Effector memory CD8-positive, alpha-beta T cell (primary cell): Measurements from ENCODE around the gene NF1.

ENCODE experiments used
- ATAC-seq: fragments of 150-1000 bp; cut with Tn5 transposase; replicated peaks from 2 replicates; pipeline ENCODE4 v1.10.0; 2021; ENCODE audit warnings: mild to moderate bottlenecking, moderate library complexity
- DNase-seq, 3 experiments: peaks; one replicate each; pipeline ENCODE4 v3.0.0; 2021
- H3K27ac Mint-ChIP-seq, 2 donors: one replicate each; pipeline ENCODE4 v1.8.0; 2022; ENCODE audit warnings: mild to moderate bottlenecking in 2 of 2, mixed read lengths in 2 of 2, moderate library complexity in 2 of 2
- H3K27me3 Mint-ChIP-seq, 2 donors: one replicate each; pipeline ENCODE4 v1.8.0; 2022; ENCODE audit warnings: mixed read lengths in 2 of 2
- H3K36me3 Mint-ChIP-seq: one replicate; pipeline ENCODE4 v1.8.0; 2022; ENCODE audit warnings: mild to moderate bottlenecking, moderate library complexity, mixed read lengths; ENCODE audit not compliant: insufficient read depth
- H3K4me1 Mint-ChIP-seq, 2 donors: one replicate each; pipeline ENCODE4 v1.8.0; 2022; ENCODE audit warnings: low read depth in 2 of 2, mixed read lengths in 2 of 2
- H3K4me3 Mint-ChIP-seq, 2 donors: one replicate each; pipeline ENCODE4 v1.8.0; 2022; ENCODE audit warnings: mild to moderate bottlenecking in 2 of 2, mixed read lengths in 2 of 2, moderate library complexity in 2 of 2
- H3K9me3 Mint-ChIP-seq, 2 donors: one replicate each; pipeline ENCODE4 v1.8.0; 2022; ENCODE audit warnings: mixed read lengths in 2 of 2

Gene NF1

GRCh38 chr17:31411707-31412285 lies 317.0 kb downstream of the NF1 start:
- no peak overlapping the region for H3K4me3 Mint-ChIP-seq
- H3K4me1 Mint-ChIP-seq: no peaks in the 10 kb centered on the region
- no peaks in the 10 kb centered on the region for H3K36me3 Mint-ChIP-seq

GRCh38 chr17:31412511-31412910 lies 317.7 kb downstream of the NF1 start:
- DNase-seq: no peak
- no peaks in the 10 kb centered on the region for H3K9me3 Mint-ChIP-seq
- H3K4me1 Mint-ChIP-seq: no peaks in the 10 kb centered on the region
- no peak overlapping the region for H3K4me3 Mint-ChIP-seq
- no peaks in the 10 kb centered on the region for H3K36me3 Mint-ChIP-seq
- H3K27me3 Mint-ChIP-seq: peaks cover 13 to 38% of the 10 kb centered on the region in 2 donors
- no peak for ATAC-seq
- no peak overlapping the region for H3K27ac Mint-ChIP-seq

More at GRCh38 chr17:31411707-31412285, 317.0 kb downstream of the NF1 start:
- peaks cover 13 to 38% of the 10 kb centered on the region in 2 donors for H3K27me3 Mint-ChIP-seq
- no peak for DNase-seq
- no peaks in the 10 kb centered on the region for H3K9me3 Mint-ChIP-seq
- no peak overlapping the region for H3K27ac Mint-ChIP-seq
- ATAC-seq: no peak

DNA sequence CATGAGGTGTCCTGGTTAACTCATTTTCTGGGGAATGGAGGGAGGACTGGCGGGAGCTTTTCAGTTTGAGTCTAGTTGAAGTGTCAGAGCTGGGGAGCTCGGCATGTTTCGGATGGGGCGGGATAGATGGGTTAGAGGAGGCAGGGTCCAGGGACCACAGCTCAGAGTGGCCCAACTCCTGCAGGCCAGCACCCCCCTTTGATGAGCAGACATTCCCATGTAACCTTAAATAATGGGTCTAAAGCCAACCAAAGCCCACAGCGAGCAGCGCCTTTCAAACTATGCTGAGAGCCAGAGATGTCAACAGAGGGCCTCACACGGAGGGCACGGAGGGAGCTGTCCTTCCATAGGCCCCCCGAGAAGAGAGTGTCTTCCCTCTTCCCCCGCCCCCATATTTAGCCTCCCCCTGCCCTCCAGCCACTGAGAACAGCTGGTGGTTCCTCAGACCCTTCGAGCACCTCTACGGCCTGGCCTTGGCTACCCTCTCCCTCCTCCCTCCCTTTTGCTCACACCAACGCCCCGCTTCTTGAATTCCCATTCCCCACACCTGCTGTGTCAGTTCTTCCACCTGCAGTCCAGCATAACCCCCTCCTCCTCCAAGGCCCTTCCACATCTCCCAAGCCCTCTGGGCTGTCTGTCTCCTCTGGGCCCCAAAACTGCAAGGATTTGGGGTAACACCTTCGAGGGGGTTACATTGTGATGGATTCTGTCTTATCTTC lies 318.5 kb downstream of the NF1 start:
- no peaks in the 10 kb centered on the region for H3K36me3 Mint-ChIP-seq
- DNase-seq: no peak
- H3K4me1 Mint-ChIP-seq: no peaks in the 10 kb centered on the region
- H3K9me3 Mint-ChIP-seq: no peaks in the 10 kb centered on the region
- no peak overlapping the region for H3K4me3 Mint-ChIP-seq
- H3K27me3 Mint-ChIP-seq: peaks cover 13 to 38% of the 10 kb centered on the region in 2 donors
- no peak overlapping the region for H3K27ac Mint-ChIP-seq
- ATAC-seq: no peak

GRCh38 chr17:31413874-31414549 lies 319.2 kb downstream of the NF1 start:
- Mint-ChIP-seq H3K4me3 (no peak overlapping the region), H3K27me3 (peaks cover 13 to 38% of the 10 kb centered on the region in 2 donors), H3K36me3 (no peaks in the 10 kb centered on the region), H3K27ac (no peak overlapping the region), H3K9me3 (no peaks in the 10 kb centered on the region), H3K4me1 (no peaks in the 10 kb centered on the region)
- no peak for ATAC-seq
- DNase-seq: no peak

DNA sequence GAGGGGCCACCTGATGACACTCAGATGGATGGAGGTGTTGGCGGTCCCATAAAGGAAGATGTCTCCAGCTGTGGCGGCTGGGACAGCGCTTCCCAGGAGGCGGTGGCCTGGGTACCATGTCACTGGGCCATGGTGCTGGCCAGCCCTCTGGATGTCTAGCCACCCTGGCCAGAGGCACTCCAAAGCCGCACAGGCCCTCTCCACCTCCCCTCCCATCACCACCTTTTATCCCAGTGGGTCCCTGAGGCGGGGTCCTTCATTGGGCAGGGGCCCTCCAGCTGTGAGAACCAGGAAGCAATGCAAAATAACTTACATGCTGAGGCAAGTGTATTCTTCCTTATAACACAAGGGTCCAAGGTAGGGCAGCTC lies 319.8 kb downstream of the NF1 start:
- no peak overlapping the region for H3K27ac Mint-ChIP-seq
- no peak for DNase-seq
- no peak overlapping the region for H3K4me3 Mint-ChIP-seq
- peaks cover 13 to 34% of the 10 kb centered on the region in 2 donors for H3K27me3 Mint-ChIP-seq
- H3K4me1 Mint-ChIP-seq: no peaks in the 10 kb centered on the region
- H3K9me3 Mint-ChIP-seq: no peaks in the 10 kb centered on the region
- H3K36me3 Mint-ChIP-seq: no peaks in the 10 kb centered on the region
- ATAC-seq: no peak

GRCh38 chr17:31415004-31415454 lies 320.3 kb downstream of the NF1 start:
- no peaks in the 10 kb centered on the region for H3K4me1 Mint-ChIP-seq
- H3K36me3 Mint-ChIP-seq: no peaks in the 10 kb centered on the region
- no peaks in the 10 kb centered on the region for H3K9me3 Mint-ChIP-seq
- no peak overlapping the region for H3K27ac Mint-ChIP-seq
- no peak overlapping the region for H3K4me3 Mint-ChIP-seq
- H3K27me3 Mint-ChIP-seq: peaks cover 11 to 29% of the 10 kb centered on the region in 2 donors
- ATAC-seq: no peak
- no peak for DNase-seq

- ATAC-seq (no peak), DNase-seq (no peak)
- Mint-ChIP-seq H3K27me3 (peaks cover 7 to 23% of the 10 kb centered on the region in 2 donors), H3K9me3 (no peaks in the 10 kb centered on the region), H3K27ac (no peak overlapping the region), H3K4me3 (no peak overlapping the region), H3K4me1 (no peaks in the 10 kb centered on the region), H3K36me3 (no peaks in the 10 kb centered on the region)
Measured at GRCh38 chr17:31415640-31416502, 321.1 kb downstream of the NF1 start.

GRCh38 chr17:31416503-31416923 lies 321.7 kb downstream of the NF1 start:
- Mint-ChIP-seq H3K4me1 (no peaks in the 10 kb centered on the region), H3K36me3 (peaks cover 2% of the 10 kb centered on the region), H3K4me3 (no peak overlapping the region), H3K27me3 (peaks cover 7 to 23% of the 10 kb centered on the region in 2 donors), H3K9me3 (no peaks in the 10 kb centered on the region), H3K27ac (no peak overlapping the region)
- DNase-seq (no peak), ATAC-seq (no peak)

DNA sequence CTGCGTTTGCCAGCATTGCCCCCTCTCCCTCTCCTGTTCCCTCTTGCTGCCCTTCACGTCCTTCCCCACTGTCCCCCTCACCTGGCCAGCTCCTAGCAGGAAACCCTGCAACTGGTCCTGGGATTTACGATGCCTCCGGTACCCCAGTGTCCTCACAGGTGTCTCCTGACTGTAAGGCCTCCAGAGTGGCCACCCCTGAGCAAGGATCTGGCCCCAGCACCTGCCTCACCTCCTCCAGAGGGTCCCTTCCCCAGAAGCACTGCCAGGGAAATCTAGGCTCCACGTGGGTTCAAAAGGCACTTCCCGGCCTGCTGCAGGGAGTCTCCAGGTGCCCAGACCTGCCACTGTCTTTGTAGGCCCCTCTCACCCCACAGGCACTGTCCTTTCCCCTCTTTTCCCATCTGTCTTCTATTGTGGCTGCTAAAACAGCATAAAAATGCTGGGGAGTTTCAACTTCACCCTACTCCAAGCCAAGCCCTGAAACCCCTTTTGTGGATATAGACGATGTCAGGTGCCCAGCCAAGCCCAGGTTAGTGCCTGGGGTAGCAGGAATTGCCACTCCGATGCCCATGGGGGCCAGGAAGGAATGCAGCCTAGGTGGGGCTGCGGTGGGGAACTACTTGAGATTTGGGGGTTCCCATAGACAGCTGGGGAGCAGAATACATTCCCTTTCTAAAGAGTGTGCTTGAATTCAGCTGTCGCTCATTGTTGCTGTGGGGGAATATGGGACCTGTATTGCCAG lies 322.4 kb downstream of the NF1 start:
- H3K27me3 Mint-ChIP-seq: peaks cover 10 to 23% of the 10 kb centered on the region in 2 donors
- ATAC-seq: no peak
- peaks cover 2% of the 10 kb centered on the region for H3K36me3 Mint-ChIP-seq
- H3K4me3 Mint-ChIP-seq: no peak overlapping the region
- no peaks in the 10 kb centered on the region for H3K4me1 Mint-ChIP-seq
- no peaks in the 10 kb centered on the region for H3K9me3 Mint-ChIP-seq
- no peak for DNase-seq
- H3K27ac Mint-ChIP-seq: no peak overlapping the region

DNA sequence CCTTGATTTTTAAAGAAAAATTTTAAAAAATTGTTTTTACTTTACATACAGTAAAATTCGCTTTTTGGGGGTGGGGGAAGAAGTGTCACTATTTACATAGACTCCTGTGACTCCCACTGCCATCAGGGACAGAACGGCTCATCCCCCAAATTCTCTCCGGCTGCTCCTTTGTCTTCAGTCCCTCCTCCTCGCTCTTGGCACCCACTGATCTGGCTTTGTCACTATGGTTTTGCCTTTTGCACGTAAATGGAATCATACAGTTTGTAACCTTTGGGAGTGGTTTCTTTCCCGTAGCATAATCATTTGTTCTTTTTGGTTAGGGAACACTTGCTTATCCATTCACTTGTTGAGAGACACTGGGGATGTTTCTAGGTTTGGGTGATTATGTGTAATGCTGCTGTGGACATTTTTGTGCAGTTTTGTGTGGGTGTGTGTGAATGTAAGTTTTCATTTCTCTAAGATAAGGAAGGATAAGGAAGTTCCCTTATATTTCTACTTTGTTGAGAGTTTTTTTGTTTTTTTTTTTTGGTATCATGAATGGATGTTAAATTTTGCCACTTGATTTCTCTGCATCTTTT lies 324.1 kb downstream of the NF1 start:
- H3K36me3 Mint-ChIP-seq: peaks cover 2% of the 10 kb centered on the region
- H3K4me3 Mint-ChIP-seq: no peak overlapping the region
- ATAC-seq (no peak), DNase-seq (no peak)
- H3K27me3 Mint-ChIP-seq: peaks cover 17 to 31% of the 10 kb centered on the region in 2 donors
- peaks cover 0 to 2% of the 10 kb centered on the region in 2 donors for H3K9me3 Mint-ChIP-seq
- H3K27ac Mint-ChIP-seq: no peak overlapping the region
- no peaks in the 10 kb centered on the region for H3K4me1 Mint-ChIP-seq

DNA sequence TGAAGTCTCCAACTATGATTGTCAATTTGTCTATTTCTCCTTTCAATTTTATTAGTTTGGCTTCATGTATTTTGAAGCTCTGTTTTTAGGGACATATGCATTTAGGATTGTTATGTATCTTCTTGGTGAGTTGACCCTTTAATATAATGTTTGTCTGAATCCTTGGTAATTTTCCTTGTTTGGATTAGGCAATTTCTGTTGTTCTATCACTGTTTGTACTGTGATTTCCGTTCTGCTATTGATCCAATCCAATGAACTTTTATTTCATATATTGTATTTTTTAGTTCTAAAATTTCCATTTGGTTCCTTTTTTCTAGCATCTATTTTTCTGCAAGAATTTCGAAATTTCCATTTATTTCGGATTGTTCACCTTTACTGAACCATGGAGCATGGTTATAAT lies 327.7 kb downstream of the NF1 start:
- peaks cover 0 to 2% of the 10 kb centered on the region in 2 donors for H3K9me3 Mint-ChIP-seq
- DNase-seq (no peak), ATAC-seq (no peak)
- H3K36me3 Mint-ChIP-seq: peaks cover 2% of the 10 kb centered on the region
- H3K4me3 Mint-ChIP-seq: no peak overlapping the region
- H3K4me1 Mint-ChIP-seq: no peaks in the 10 kb centered on the region
- no peak overlapping the region for H3K27ac Mint-ChIP-seq
- H3K27me3 Mint-ChIP-seq: peaks cover 32 to 41% of the 10 kb centered on the region in 2 donors

DNA sequence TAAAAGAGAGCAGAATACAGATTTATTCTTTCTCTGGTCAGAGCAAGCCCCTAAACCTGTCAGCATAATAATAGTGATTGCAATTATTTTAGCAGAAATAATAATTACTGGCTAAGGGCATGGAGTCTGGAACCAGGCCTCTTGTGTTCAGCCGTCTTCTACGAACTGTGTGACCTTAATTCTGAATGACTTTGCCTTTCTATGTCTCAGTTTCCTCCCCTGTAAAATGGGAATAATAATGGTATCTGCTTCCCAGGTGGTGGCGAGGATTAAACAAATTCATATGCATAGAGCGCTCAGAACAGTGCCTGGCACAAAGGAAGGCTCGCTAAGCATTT lies 330.1 kb downstream of the NF1 start:
- ATAC-seq (no peak), DNase-seq (no peak)
- Mint-ChIP-seq H3K4me1 (no peaks in the 10 kb centered on the region), H3K4me3 (no peak overlapping the region), H3K27me3 (peaks cover 46 to 64% of the 10 kb centered on the region in 2 donors), H3K9me3 (peaks cover 0 to 2% of the 10 kb centered on the region in 2 donors), H3K27ac (no peak overlapping the region), H3K36me3 (peaks cover 2% of the 10 kb centered on the region)
